Measurements from ENCODE around the gene GOLPH3.

GOLPH3 gene

GRCh38 chr5:32155211-32155610 is 18.9 kb downstream of the GOLPH3 start:
- no peak overlapping the region for H3K27ac ChIP-seq (ENCODE audit: poor library complexity, severe bottlenecking)
- TF ChIP-seq, protein P1, sequence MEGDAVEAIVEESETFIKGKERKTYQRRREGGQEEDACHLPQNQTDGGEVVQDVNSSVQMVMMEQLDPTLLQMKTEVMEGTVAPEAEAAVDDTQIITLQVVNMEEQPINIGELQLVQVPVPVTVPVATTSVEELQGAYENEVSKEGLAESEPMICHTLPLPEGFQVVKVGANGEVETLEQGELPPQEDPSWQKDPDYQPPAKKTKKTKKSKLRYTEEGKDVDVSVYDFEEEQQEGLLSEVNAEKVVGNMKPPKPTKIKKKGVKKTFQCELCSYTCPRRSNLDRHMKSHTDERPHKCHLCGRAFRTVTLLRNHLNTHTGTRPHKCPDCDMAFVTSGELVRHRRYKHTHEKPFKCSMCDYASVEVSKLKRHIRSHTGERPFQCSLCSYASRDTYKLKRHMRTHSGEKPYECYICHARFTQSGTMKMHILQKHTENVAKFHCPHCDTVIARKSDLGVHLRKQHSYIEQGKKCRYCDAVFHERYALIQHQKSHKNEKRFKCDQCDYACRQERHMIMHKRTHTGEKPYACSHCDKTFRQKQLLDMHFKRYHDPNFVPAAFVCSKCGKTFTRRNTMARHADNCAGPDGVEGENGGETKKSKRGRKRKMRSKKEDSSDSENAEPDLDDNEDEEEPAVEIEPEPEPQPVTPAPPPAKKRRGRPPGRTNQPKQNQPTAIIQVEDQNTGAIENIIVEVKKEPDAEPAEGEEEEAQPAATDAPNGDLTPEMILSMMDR (IDR thresholded peaks at IDR 0.05; ENCODE audit: poor library complexity, severe bottlenecking): no peak
- ATAC-seq (ENCODE audit: low read depth): no peak

GRCh38 chr5:32153723-32154122 is 20.4 kb downstream of the GOLPH3 start:
- Histone ChIP-seq H3K27me3 (ENCODE audit: insufficient read depth, poor library complexity, severe bottlenecking) (no peaks in the 10 kb centered on the region), H3K27ac (ENCODE audit: poor library complexity, severe bottlenecking) (no peak overlapping the region), H3K9me3 (ENCODE audit: severe bottlenecking) (no peaks in the 10 kb centered on the region), H3K4me3 (ENCODE audit: severe bottlenecking) (no peak overlapping the region), H3K4me1 (ENCODE audit: insufficient read depth, poor library complexity, severe bottlenecking) (peaks cover 11% of the 10 kb centered on the region), H3K36me3 (ENCODE audit: low read depth) (peaks cover 22% of the 10 kb centered on the region)
- ATAC-seq (ENCODE audit: low read depth) (peak; percentile 28; the same call in 1 of the 3 replicates), DNase-seq (ENCODE audit: low spot score) (no peak)
- TF ChIP-seq, protein P1 (IDR thresholded peaks at IDR 0.05; ENCODE audit: poor library complexity, severe bottlenecking): no peak

More at GRCh38 chr5:32155211-32155610, 18.9 kb downstream of the GOLPH3 start:
- Histone ChIP-seq H3K36me3 (ENCODE audit: low read depth) (peaks cover 33% of the 10 kb centered on the region), H3K4me1 (ENCODE audit: insufficient read depth, poor library complexity, severe bottlenecking) (peaks cover 11% of the 10 kb centered on the region), H3K27me3 (ENCODE audit: insufficient read depth, poor library complexity, severe bottlenecking) (no peaks in the 10 kb centered on the region), H3K4me3 (ENCODE audit: severe bottlenecking) (no peak overlapping the region), H3K9me3 (ENCODE audit: severe bottlenecking) (no peaks in the 10 kb centered on the region)
- no peak for DNase-seq (ENCODE audit: low spot score)

- Histone ChIP-seq H3K27ac (ENCODE audit: poor library complexity, severe bottlenecking) (no peak overlapping the region), H3K4me1 (ENCODE audit: insufficient read depth, poor library complexity, severe bottlenecking) (peaks cover 11% of the 10 kb centered on the region), H3K27me3 (ENCODE audit: insufficient read depth, poor library complexity, severe bottlenecking) (no peaks in the 10 kb centered on the region), H3K4me3 (ENCODE audit: severe bottlenecking) (no peak overlapping the region), H3K36me3 (ENCODE audit: low read depth) (peaks cover 19% of the 10 kb centered on the region), H3K9me3 (ENCODE audit: severe bottlenecking) (no peaks in the 10 kb centered on the region)
- DNase-seq (ENCODE audit: low spot score): no peak
- ATAC-seq (ENCODE audit: low read depth): no peak
- TF ChIP-seq, protein P1 (IDR thresholded peaks at IDR 0.05; ENCODE audit: poor library complexity, severe bottlenecking): no peak
These were observed 22.9 kb downstream of the GOLPH3 start for GRCh38 chr5:32151198-32151597.

- Histone ChIP-seq H3K27me3 (ENCODE audit: insufficient read depth, poor library complexity, severe bottlenecking) (no peaks in the 10 kb centered on the region), H3K36me3 (ENCODE audit: low read depth) (peaks cover 19% of the 10 kb centered on the region), H3K27ac (ENCODE audit: poor library complexity, severe bottlenecking) (no peak overlapping the region), H3K4me1 (ENCODE audit: insufficient read depth, poor library complexity, severe bottlenecking) (peaks cover 11% of the 10 kb centered on the region), H3K4me3 (ENCODE audit: severe bottlenecking) (no peak overlapping the region), H3K9me3 (ENCODE audit: severe bottlenecking) (no peaks in the 10 kb centered on the region)
- DNase-seq (ENCODE audit: low spot score): no peak
- TF ChIP-seq, protein P1 (IDR thresholded peaks at IDR 0.05; ENCODE audit: poor library complexity, severe bottlenecking): no peak
- ATAC-seq (ENCODE audit: low read depth): no peak
These were observed 23.8 kb downstream of the GOLPH3 start for GRCh38 chr5:32150366-32150765.

- Histone ChIP-seq H3K27me3 (ENCODE audit: insufficient read depth, poor library complexity, severe bottlenecking) (no peaks in the 10 kb centered on the region), H3K9me3 (ENCODE audit: severe bottlenecking) (no peaks in the 10 kb centered on the region), H3K27ac (ENCODE audit: poor library complexity, severe bottlenecking) (no peak overlapping the region), H3K4me1 (ENCODE audit: insufficient read depth, poor library complexity, severe bottlenecking) (no peaks in the 10 kb centered on the region), H3K36me3 (ENCODE audit: low read depth) (peaks cover 19% of the 10 kb centered on the region), H3K4me3 (ENCODE audit: severe bottlenecking) (no peak overlapping the region)
- ATAC-seq (ENCODE audit: low read depth): no peak
- DNase-seq (ENCODE audit: low spot score): no peak
- TF ChIP-seq, protein P1 (IDR thresholded peaks at IDR 0.05; ENCODE audit: poor library complexity, severe bottlenecking): no peak
These were observed 26.2 kb downstream of the GOLPH3 start for GRCh38 chr5:32147959-32148358.
